CD4-positive, alpha-beta T cell (primary cell): ENCODE results near the gene HEPACAM2. TPM values are rescaled to one million over a fixed set of nuclear protein-coding genes. Genes with fewer than 3 reads are reported as not detected.

Experiments
- ATAC-seq: fragments of 200-7000 bp; cut with Tn5 transposase; one replicate; pipeline ENCODE4 v1.10.0; 2022; ENCODE audit warnings: mild to moderate bottlenecking; ENCODE audit not compliant: poor library complexity
- CTCF ChIA-PET: fragments of 350-600 bp; sonication (Branson Sonifier 250); formaldehyde crosslinking; loops from one replicate; lab custom pipeline; 2021; ENCODE audit warnings: antibody characterized with exemption, inconsistent platforms; lab: Charles Lee
- POLR2A ChIA-PET: fragments of 350-600 bp; sonication (Branson Sonifier 250); formaldehyde crosslinking; loops from one replicate; lab custom pipeline; 2021; ENCODE audit warnings: antibody characterized with exemption, inconsistent platforms; lab: Charles Lee
- DNase-seq, 14 experiments: peaks; one replicate each; pipeline ENCODE4 v3.0.0-alpha.2; 2013 to 2020; ENCODE audit warnings: mixed read lengths in 2 of 14
- H3K27ac ChIP-seq, 2 donors: one replicate each; pipeline versions ENCODE4 v1.5.1 to v1.7.0; 2013; ENCODE audit warnings: low read length in 2 of 2, low read depth in 1 of 2, mild to moderate bottlenecking in 1 of 2
- H3K27me3 ChIP-seq, 2 experiments: 1 replicate in 1 of 2; 2 replicates in 1 of 2; pipeline versions ENCODE4 v1.6.1 to v1.7.0; 2013; ENCODE audit warnings: low read length in 2 of 2, control low read depth in 1 of 2, mild to moderate bottlenecking in 1 of 2, moderate library complexity in 1 of 2; ENCODE audit not compliant: insufficient read depth in 2 of 2, control insufficient read depth in 1 of 2
- H3K36me3 ChIP-seq: one replicate; pipeline ENCODE4 v1.6.1; 2013; ENCODE audit warnings: low read length, control low read depth; ENCODE audit not compliant: insufficient read depth
- H3K4me1 ChIP-seq: one replicate; pipeline ENCODE4 v1.6.1; 2013; ENCODE audit warnings: low read length, control low read depth; ENCODE audit not compliant: insufficient read depth
- H3K4me3 ChIP-seq: one replicate; pipeline ENCODE4 v1.5.1; 2013; ENCODE audit warnings: mild to moderate bottlenecking, low read length, moderate library complexity
- H3K9me3 ChIP-seq, 2 experiments: 1 replicate in 1 of 2; 2 replicates in 1 of 2; pipeline versions ENCODE4 v1.6.1 to v1.7.0; 2013; ENCODE audit warnings: low read length in 2 of 2, mild to moderate bottlenecking in 2 of 2, control low read depth in 1 of 2, moderate library complexity in 1 of 2; ENCODE audit not compliant: control insufficient read depth in 1 of 2, insufficient read depth in 1 of 2
- H3K27ac Mint-ChIP-seq: one replicate; pipeline ENCODE4 v1.8.0; 2020; ENCODE audit warnings: mixed read lengths
- H3K27me3 Mint-ChIP-seq: one replicate; pipeline ENCODE4 v1.8.0; 2021; ENCODE audit warnings: mixed read lengths
- H3K36me3 Mint-ChIP-seq: one replicate; pipeline ENCODE4 v1.8.0; 2021; ENCODE audit warnings: low read depth, mixed read lengths
- H3K4me1 Mint-ChIP-seq: one replicate; pipeline ENCODE4 v1.8.0; 2021; ENCODE audit warnings: low read depth, mixed read lengths
- H3K4me3 Mint-ChIP-seq: one replicate; pipeline ENCODE4 v1.8.0; 2020; ENCODE audit warnings: mild to moderate bottlenecking, mixed read lengths
- H3K9me3 Mint-ChIP-seq: one replicate; pipeline ENCODE4 v1.8.0; 2020; ENCODE audit warnings: mixed read lengths
- intact Hi-C, 2 experiments: fragments of 100-400 bp; cut with DNase I in 1 of 2; cut with micrococcal nuclease in 1 of 2; formaldehyde crosslinking; loops; one replicate each; pipeline versions ENCODE4 v1.15.1 to v1.9.0; 2023 to 2025; cut with DNase I, micrococcal nuclease
- total RNA-seq, 174 experiments: library from RNA in 2 of 174; stranded (reverse) in 2 of 174; gene quantifications; one replicate each; pipeline ENCODE4 v1.2.3 and lab custom pipeline; 2021 to 2026
- TF ChIP-seq, protein P1 (sequence below): fragments of 200-600 bp; IDR thresholded peaks from one replicate; pipeline ENCODE4 v1.8.0; 2022; ENCODE audit warnings: antibody characterized with exemption, mild to moderate bottlenecking

Gene HEPACAM2
- total RNA-seq, 2 experiments from 2014 or later, result not detected

GRCh38 chr7:93194386-93194785 is 31.9 kb downstream of the HEPACAM2 start:
- intact Hi-C loops, result no loop called here
- ATAC-seq (no peak), DNase-seq (no peak)
- ChIA-PET POLR2A (no interaction called here), CTCF (interaction anchor here (1.1 to 1.6 kb wide), 2 partner anchors 9 to 12 kb away, joined by 3 to 4 read pairs; no protein-coding TSS in a partner anchor)
- Mint-ChIP-seq H3K4me1 (no peaks in the 10 kb centered on the region), H3K36me3 (no peaks in the 10 kb centered on the region), H3K27me3 (peaks cover 66% of the 10 kb centered on the region), H3K4me3 (no peak overlapping the region), H3K27ac (no peak overlapping the region), H3K9me3 (no peaks in the 10 kb centered on the region)
- TF ChIP-seq, protein P1, sequence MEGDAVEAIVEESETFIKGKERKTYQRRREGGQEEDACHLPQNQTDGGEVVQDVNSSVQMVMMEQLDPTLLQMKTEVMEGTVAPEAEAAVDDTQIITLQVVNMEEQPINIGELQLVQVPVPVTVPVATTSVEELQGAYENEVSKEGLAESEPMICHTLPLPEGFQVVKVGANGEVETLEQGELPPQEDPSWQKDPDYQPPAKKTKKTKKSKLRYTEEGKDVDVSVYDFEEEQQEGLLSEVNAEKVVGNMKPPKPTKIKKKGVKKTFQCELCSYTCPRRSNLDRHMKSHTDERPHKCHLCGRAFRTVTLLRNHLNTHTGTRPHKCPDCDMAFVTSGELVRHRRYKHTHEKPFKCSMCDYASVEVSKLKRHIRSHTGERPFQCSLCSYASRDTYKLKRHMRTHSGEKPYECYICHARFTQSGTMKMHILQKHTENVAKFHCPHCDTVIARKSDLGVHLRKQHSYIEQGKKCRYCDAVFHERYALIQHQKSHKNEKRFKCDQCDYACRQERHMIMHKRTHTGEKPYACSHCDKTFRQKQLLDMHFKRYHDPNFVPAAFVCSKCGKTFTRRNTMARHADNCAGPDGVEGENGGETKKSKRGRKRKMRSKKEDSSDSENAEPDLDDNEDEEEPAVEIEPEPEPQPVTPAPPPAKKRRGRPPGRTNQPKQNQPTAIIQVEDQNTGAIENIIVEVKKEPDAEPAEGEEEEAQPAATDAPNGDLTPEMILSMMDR, result no peak
- H3K36me3 ChIP-seq, result no peaks in the 10 kb centered on the region
- no peak overlapping the region for H3K27ac ChIP-seq
- H3K4me3 ChIP-seq, result no peak overlapping the region
- no peaks in the 10 kb centered on the region for H3K9me3 ChIP-seq
- no peaks in the 10 kb centered on the region for H3K4me1 ChIP-seq
- peaks cover 8 to 25% of the 10 kb centered on the region in 2 experiments for H3K27me3 ChIP-seq

DNA sequence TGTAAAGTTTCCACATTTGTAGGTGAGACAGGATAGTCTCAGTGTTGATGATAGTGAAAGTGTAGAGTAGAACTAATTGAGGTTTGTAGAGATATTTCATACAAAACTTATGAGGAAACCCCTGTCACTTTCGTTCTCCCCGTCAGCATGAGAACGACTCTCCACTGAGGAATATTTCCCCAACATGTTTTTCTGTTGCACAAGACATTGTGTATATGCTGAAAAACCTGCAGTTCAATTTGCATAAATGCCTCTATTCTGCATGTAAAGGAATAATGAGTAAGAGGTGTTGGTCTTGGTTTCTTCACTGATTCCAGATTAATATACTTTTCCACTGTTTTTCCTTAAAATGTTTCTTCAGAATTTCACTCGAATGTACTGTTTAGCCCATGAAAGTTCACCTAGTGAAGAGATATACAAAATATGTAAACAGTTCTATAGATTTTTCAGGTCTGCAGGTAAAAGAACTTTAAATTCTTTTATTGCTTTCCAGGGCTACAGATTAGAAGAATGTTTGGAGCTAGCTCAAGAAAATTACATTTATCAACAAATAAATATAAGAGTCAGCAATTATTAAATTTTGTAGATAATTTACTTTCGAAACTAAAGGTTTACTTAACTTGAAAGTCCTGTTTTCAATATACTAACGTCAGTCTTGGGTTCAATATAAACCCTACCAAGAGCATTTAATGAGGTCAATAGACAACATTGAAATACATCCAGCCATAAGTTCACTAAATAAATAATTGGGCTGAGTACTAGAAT is 37.2 kb downstream of the HEPACAM2 start:
- Mint-ChIP-seq H3K9me3 (no peaks in the 10 kb centered on the region), H3K4me1 (no peaks in the 10 kb centered on the region), H3K27me3 (peaks cover 61% of the 10 kb centered on the region), H3K36me3 (no peaks in the 10 kb centered on the region), H3K27ac (no peak overlapping the region), H3K4me3 (no peak overlapping the region)
- ChIA-PET POLR2A (no interaction called here), CTCF (no interaction called here)
- Histone ChIP-seq H3K9me3 (no peaks in the 10 kb centered on the region), H3K36me3 (no peaks in the 10 kb centered on the region), H3K27ac (no peak overlapping the region), H3K4me1 (no peaks in the 10 kb centered on the region), H3K4me3 (no peak overlapping the region), H3K27me3 (peaks cover 12 to 20% of the 10 kb centered on the region in 2 experiments)
- TF ChIP-seq, protein P1, result no peak
- intact Hi-C loops, result no loop called here
- no peak for DNase-seq
- no peak for ATAC-seq

DNA sequence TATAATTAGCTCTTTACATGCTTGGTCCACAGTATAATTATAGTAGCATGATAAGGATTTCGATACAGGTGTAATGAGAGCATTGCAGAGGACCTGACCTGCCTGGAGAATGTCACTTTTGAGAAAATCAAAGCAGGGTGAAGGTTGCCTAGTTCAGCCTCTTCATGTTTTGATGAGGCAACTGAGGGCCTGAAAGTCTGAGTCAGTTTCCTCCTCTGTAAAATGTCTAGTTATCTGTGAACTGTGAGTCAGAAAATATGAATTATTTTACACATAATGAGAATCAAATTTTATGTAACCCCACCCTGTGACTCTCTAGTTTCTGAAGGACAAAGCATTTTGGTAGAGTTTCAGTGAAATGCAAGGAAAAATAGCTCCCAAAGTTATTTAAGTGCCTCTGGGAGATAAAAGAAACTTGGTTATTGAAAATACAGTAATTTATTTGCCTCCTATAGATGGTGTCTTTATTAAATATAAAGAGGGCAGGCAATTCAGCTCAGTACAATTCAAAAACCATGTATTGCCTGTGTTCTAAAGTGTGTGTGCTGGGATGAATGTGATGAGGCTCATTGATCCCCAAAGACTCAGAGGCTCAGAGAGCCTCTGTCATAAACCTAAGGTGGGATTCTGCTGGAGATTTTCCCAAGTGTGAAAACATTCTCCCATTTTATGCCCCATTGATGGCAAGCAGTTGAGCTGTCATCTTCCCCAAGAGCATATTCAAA is 40.8 kb downstream of the HEPACAM2 start:
- no peak overlapping the region for H3K4me3 ChIP-seq
- TF ChIP-seq, protein P1, result no peak
- intact Hi-C loops, result no loop called here
- ChIA-PET POLR2A (no interaction called here), CTCF (interaction anchor here (0.6 to 1.8 kb wide), 2 partner anchors 9 to 522 kb away, joined by 3 read pairs; no protein-coding TSS in a partner anchor)
- Mint-ChIP-seq H3K4me1 (no peaks in the 10 kb centered on the region), H3K4me3 (no peak overlapping the region), H3K27ac (no peak overlapping the region), H3K27me3 (peaks cover 40% of the 10 kb centered on the region), H3K36me3 (no peaks in the 10 kb centered on the region), H3K9me3 (no peaks in the 10 kb centered on the region)
- no peak for DNase-seq
- ATAC-seq, result no peak
- H3K9me3 ChIP-seq, result no peaks in the 10 kb centered on the region
- H3K27ac ChIP-seq, result no peak overlapping the region
- no peaks in the 10 kb centered on the region for H3K4me1 ChIP-seq
- H3K36me3 ChIP-seq, result no peaks in the 10 kb centered on the region
- H3K27me3 ChIP-seq, result peaks cover 3 to 4% of the 10 kb centered on the region in 2 experiments
